KMS-11 (cell line): ENCODE measurements around the gene LPGAT1.

Source experiments
- H2AFZ ChIP-seq: fragments of 200-600 bp; sonication (generic); 2 replicates; pipeline ENCODE4 v1.6.1; 2016; ENCODE audit warnings: antibody characterized with exemption, mixed run types, low read depth
- H3K27ac ChIP-seq: fragments of 200-600 bp; sonication (generic); 2 replicates; pipeline ENCODE4 v1.6.1; 2016; ENCODE audit warnings: mild to moderate bottlenecking, mixed run types
- H3K27me3 ChIP-seq: fragments of 200-600 bp; sonication (generic); 2 replicates; pipeline ENCODE4 v1.6.1; 2017; ENCODE audit warnings: mild to moderate bottlenecking, low read depth, mixed run types, moderate library complexity; ENCODE audit not compliant: insufficient read depth
- H3K36me3 ChIP-seq: fragments of 200-600 bp; sonication (generic); 2 replicates; pipeline ENCODE4 v1.6.1; 2017; ENCODE audit warnings: mild to moderate bottlenecking, mixed run types; ENCODE audit not compliant: insufficient read depth
- H3K4me1 ChIP-seq: fragments of 200-600 bp; sonication (generic); 2 replicates; pipeline ENCODE4 v1.6.1; 2016; ENCODE audit warnings: mild to moderate bottlenecking, low read depth, mixed run types; ENCODE audit not compliant: poor library complexity, severe bottlenecking
- H3K4me2 ChIP-seq: fragments of 200-600 bp; sonication (generic); 2 replicates; pipeline ENCODE4 v1.7.0; 2016; ENCODE audit warnings: mild to moderate bottlenecking, mixed run types
- H3K4me3 ChIP-seq: fragments of 200-600 bp; sonication (generic); IDR thresholded peaks from 2 replicates; pipeline ENCODE4 v1.6.1; 2017; ENCODE audit warnings: low read depth, low read length, mixed read lengths; ENCODE audit not compliant: insufficient read depth
- H3K79me2 ChIP-seq: fragments of 200-600 bp; sonication (generic); 2 replicates; pipeline ENCODE4 v1.6.1; 2016; ENCODE audit warnings: low read depth, mixed run types; ENCODE audit not compliant: insufficient read depth
- H3K9ac ChIP-seq: fragments of 200-600 bp; sonication (generic); 2 replicates; pipeline ENCODE4 v1.6.1; 2016; ENCODE audit warnings: mild to moderate bottlenecking, mixed run types
- H4K20me1 ChIP-seq: fragments of 200-600 bp; sonication (generic); 2 replicates; pipeline ENCODE4 v1.6.1; 2016; ENCODE audit warnings: mild to moderate bottlenecking, mixed run types; ENCODE audit not compliant: insufficient read depth
- CTCF ChIP-seq: fragments of 200-600 bp; sonication (generic); conservative IDR thresholded peaks from 2 replicates; pipeline ENCODE4 v1.6.1; 2017; ENCODE audit warnings: low read depth, mild to moderate bottlenecking, antibody characterized with exemption, low read length, moderate library complexity, mixed read lengths

The LPGAT1 gene

GRCh38 chr1:211734791-211735190 is 95.8 kb downstream of the LPGAT1 start:
- Histone ChIP-seq H3K27ac (no peak overlapping the region), H3K9ac (no peak overlapping the region), H2AFZ (no peak overlapping the region), H3K36me3 (no peaks in the 10 kb centered on the region), H4K20me1 (no peaks in the 10 kb centered on the region), H3K4me1 (peaks cover 22% of the 10 kb centered on the region), H3K27me3 (no peaks in the 10 kb centered on the region), H3K79me2 (no peaks in the 10 kb centered on the region), H3K4me2 (no peak overlapping the region), H3K4me3 (no peak overlapping the region)
- no peak for TF ChIP-seq CTCF

DNA sequence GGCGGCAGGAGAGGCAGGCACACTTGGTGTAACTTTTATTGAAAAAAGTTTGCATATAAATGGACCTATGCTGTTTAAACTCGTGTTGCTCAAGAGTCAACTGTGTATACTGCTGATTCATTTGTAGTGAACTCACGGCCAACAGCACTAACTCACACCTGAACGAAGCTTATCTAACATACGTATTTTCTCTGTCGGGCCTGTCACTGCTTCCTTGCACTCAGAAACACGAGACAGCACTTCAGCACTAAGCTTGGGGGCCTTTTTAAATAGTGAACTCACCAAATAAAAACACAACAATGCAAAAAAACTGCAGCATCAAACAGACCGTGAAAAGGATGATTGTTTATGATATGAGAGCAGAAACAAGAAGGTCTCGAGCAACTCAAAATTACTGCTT is 96.2 kb downstream of the LPGAT1 start:
- Histone ChIP-seq H4K20me1 (no peaks in the 10 kb centered on the region), H3K9ac (no peak overlapping the region), H2AFZ (no peak overlapping the region), H3K27me3 (no peaks in the 10 kb centered on the region), H3K4me3 (no peak overlapping the region), H3K36me3 (no peaks in the 10 kb centered on the region), H3K4me2 (no peak overlapping the region), H3K27ac (no peak overlapping the region), H3K4me1 (peaks cover 18% of the 10 kb centered on the region), H3K79me2 (no peaks in the 10 kb centered on the region)
- TF ChIP-seq CTCF: no peak

GRCh38 chr1:211732293-211732980 is 98.1 kb downstream of the LPGAT1 start:
- Histone ChIP-seq H2AFZ (no peak overlapping the region), H3K9ac (no peak overlapping the region), H3K4me3 (no peak overlapping the region), H3K79me2 (no peaks in the 10 kb centered on the region), H4K20me1 (no peaks in the 10 kb centered on the region), H3K27me3 (no peaks in the 10 kb centered on the region), H3K4me2 (no peak overlapping the region), H3K36me3 (no peaks in the 10 kb centered on the region), H3K4me1 (peaks cover 7% of the 10 kb centered on the region), H3K27ac (no peak overlapping the region)
- no peak for TF ChIP-seq CTCF

DNA sequence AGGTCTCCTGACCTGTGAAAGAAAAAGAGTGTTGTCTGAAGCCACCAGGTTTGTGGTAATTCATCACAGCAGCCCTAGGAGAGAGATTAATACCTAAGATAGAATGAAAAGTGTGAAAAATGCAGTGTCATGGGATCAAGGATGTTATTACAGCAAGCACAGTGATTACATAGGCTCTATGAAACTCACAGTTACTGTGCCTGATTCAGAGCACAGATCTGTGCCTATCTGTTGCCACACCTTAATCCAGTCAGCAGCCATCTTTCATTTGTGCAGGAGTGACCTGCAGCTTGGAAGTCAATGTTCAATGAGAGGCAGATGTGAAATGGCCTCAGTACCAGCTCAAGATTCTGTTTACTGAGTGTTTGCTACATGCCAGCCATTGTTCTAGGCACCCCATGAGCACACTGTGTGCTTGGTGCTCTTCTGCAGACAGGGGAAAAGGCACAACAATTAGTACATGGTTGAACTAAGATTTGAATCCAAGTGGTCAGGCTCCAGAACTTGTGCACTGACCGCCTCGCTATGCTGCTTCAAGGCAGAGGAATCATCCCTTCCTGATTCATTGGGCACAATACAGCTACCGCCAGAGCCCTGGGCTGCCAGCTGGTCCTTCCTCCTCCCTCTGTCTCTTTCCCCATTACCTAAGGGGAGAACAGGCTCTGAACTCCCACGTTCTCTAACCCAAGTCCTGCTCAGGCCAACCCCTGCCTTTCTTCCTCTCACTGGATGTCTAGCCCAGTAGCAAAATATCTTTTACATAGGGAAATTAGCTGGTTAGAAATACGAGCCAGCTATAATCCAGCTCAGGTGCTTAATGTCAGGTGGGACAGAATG is 98.9 kb downstream of the LPGAT1 start:
- Histone ChIP-seq H3K9ac (no peak overlapping the region), H3K36me3 (no peaks in the 10 kb centered on the region), H3K4me1 (peaks cover 7% of the 10 kb centered on the region), H3K27ac (no peak overlapping the region), H2AFZ (no peak overlapping the region), H3K4me3 (no peak overlapping the region), H4K20me1 (no peaks in the 10 kb centered on the region), H3K79me2 (no peaks in the 10 kb centered on the region), H3K4me2 (no peak overlapping the region), H3K27me3 (no peaks in the 10 kb centered on the region)
- TF ChIP-seq CTCF: no peak
